Activated CD8-positive, alpha-beta memory T cell treated with anti-CD3 and anti-CD28 coated beads for 4 hours (primary cell): ENCODE data around the gene RNF130.

Experiments used
- DNase-seq, 2 donors: peaks; one replicate each; pipeline ENCODE4 v3.0.0-alpha.2; 2020; ENCODE audit warnings: low read depth in 2 of 2

Gene RNF130

DNA sequence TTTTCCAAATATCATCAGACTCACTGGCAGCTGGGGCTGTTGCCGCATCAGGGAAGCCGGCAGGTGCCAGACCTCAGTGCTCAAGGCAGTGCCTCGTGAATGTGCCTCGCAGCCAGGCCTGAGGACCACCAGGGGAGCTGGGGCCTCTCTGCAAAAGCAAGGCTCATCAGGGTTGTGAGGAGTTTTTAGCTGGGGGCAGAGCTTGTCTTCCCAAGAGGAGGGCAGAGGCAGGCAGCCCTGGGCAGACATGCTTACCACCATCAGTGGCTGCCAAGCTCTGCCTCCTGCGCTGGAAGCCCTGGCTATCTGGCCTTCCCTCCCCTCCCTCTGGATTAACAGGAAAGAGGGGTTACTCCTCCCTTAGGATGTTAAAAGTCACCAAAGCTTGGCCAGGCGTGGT lies 155.0 kb downstream of the RNF130 start:
- no peak for DNase-seq

DNA sequence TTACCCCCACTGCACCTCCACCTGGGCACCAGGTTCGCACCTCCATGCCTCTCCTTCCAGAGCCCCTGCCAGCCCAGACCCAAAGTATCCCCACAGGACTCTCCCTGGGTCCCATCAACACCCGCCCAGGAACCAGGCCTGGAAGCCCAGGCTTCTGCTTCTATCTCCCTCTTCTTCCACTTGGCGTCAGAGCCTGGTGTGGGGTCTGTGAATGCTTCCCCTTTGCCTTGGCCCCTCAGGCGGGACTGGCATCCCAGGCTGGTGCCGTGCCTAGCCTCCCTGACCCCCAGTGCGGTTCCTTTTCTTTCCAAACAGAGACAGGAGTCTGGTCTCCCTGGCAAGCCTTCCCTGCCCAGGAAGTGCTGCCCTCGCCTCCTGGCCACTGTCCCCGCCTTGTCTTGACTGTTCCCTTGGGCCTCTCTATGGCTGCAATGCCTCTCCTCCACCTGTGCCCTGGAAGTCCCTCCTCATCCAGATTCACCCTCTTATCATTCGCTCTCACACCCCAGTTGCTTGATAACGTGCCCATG lies 156.1 kb downstream of the RNF130 start:
- no peak for DNase-seq

DNA sequence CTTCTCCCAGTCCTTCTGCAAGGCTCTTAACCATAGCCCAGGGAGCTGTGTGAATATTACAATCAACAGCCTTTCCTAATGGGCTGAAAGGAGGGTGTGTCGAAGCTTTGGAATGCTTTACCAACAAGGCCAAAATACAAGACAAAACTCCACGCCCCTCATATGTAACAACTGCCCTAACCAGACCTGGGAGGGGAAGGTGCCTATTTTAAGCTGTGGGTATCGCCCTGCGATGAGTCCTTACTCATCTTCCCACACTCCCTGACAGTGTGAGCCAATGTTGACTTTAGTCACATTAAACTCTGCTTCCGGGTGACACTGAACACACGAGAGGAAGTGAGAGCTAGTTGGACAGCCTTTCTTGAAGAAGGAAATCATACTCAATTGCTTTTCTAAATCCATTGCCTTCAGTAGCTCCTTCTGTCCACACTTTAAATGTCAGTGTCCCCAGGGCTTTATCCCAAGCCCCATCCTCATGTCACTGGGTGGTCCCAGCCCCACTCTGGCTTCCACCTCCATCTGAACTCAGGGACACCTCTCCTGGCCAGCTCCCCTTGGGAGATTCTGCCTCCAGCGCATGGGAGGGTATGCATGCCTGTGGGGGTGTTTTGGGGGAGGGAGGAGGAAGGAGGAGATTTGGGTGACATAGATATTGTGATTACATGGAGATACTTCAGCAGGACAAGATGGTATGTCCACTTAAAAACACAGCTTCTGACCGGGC lies 157.4 kb downstream of the RNF130 start:
- DNase-seq: no peak

DNA sequence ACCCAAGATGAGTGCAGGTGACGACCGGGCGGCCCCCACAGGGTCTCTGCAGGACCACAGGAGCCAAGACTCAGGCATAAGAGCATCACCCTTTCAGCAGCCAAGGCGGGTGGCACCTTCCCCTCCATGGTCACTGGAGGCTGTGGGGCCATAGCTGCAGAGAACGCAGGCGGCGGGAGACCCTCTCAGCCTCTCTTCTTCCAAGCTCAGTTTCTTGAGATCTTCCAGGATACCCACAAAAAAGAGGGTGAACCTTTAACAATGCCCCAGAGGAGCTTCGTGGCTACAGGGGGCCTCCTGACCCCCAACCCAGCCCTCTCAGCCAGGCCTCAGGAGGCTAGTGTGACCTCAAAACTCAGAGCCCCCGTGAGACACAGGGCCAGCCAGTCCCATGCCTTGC lies 158.1 kb downstream of the RNF130 start:
- no peak for DNase-seq

DNA sequence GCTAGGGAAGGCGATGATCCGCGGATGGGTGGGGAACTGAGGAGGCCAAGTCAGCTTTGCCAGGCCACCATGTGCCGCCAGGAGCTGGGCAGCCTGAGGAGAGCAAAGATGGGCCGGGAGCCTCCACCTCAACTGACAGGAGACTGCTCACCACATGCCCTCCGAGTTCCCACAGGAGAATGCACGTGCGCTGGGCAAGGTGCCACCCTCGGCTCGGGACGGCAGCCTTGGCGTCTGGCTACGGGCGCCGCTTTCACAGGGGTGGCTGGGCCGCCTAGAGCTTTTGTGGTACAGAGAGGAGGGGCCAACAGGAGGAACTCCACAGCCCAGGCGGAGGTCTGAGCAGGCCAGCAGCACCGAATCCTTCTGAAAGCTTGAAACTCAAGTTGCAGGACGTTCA lies 158.6 kb downstream of the RNF130 start:
- DNase-seq: no peak

DNA sequence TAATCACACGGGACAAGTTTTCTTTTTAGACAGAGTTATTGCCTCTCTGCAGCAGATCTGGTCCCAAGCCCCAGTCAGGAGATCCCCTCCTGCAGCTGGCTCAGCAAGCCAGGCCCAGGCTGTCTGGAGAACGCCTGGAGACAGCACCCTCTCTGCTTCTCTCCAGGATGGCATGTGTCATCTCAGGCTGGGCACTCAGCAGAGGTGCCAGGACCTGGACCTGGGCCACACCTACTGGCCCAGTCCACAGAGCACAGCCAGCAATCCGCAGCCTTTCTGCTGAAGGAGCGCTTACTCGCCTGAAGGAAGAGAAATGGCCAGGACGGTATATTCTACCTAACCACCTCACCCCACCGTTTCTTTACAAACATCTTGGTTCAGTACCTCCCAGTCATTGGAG lies 159.2 kb downstream of the RNF130 start:
- no peak for DNase-seq

DNA sequence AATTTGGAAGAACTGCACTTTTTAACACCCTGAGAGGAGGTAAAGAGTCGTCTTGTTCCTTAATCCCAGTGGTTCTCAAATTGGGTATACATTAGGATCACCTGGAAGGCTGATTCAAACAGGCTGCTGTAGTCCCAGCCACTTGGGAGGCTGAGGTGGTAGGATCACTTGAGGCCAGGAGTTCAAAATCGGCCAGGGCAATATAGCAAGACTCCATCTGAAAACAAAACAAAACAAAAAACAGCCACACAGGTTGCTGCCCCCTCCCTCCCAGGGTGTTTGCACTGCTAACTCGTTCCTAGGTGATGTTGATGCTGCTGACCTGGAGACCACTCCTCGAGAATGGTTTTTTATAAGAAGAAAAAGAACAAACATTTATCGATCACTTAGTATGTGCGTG lies 162.3 kb downstream of the RNF130 start:
- DNase-seq: no peak

DNA sequence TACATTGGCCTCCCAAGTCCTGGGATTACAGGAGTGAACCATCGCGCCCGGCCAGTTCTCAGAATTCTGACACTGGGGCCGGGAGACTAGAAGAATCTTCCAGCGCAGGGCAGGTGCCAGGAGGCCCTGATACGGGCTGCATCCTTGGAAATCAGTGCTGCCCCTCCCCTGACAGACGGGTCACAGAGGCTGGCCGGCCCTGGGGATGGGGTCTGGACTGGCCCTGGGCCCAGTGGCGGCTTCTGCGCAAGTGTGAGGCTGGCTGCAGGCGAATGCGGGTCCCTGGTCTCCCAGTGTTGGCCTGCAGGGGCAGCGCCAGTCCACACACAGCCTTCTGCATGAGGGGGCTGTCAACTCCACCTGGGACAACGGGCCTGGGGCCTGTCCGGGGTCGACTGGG lies 163.0 kb downstream of the RNF130 start:
- DNase-seq: no peak

DNA sequence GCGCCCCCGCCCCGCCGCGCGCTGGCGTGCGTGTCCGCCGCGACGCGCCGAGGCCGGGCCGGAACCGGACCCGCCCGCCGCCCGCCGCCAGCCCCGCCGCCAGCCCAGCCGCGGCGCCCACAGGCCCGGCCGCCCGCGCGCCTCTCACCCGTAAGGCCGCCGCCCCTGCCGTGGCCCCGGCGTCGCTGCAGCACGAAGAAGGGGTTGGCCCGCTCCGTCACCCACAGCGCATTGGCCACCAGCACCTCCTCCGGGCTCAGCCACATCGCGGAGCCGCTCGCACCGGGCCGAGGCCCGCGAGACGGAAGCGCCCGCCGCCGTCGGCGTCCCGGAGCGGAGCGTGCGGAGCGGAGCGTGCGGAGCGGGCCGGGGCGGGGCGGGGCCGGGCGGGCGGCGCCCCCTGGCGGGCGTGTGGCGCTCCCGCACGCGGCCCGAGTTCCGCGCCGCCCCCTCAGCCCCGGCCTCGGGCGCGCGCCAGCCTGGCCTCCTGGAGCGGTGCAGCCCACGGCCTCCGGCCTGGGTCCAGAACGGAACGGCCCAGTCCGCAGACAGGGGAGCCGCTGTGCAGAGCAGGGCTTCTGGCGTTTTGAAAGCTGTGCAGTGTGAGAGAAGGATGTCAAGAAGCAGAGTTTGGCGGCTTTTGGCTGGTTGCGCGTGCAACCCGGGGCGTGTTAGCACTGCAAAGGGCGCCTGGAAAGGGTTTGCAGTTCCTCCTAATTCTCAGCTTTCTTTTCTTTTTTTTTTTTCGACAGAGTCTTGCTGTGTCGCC lies 163.8 kb downstream of the RNF130 start, which contains the start of gene TBC1D9B:
Gene TBC1D9B (minus strand): TSS at position 342 of the 769 bp plus-strand sequence. CDS start 76 bp downstream, at position 266.
- peak; percentile 14 to 20 for DNase-seq

DNA sequence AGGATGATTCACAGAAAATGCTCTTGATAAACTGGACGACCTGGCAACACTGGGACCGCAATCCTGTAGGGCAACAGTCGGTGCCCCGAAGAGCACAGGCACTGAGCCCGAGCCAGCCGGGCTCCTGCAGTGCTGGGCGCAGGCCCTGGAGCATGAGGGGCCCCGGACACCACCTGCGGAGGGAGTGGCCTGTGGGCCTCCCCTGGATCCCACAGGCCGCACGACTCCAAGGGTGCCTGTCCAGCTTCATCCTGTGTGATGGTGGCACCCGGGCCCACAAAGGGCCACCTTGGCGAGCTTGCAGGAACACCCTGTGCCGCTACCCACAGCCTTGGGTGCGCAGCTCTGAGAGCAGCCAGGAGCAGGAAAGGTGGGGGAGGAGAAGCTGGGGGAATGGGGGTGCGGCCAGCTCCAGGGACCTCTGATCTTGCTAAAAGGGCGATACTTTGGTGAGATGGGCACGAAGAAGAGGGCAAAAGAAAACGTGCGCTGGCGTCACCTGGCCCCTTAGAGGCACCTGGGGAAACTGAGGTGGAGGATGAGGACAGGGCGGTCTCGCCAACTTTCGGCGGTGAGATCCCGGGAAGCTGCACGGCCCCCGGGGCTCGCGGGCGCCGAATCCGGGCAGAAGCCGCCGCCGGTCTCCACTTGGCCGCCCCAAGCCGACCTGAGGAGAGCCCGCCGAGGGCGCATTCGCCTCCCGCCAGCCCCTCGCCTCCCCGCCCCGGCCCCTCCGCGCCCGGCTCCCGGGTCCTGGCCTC lies 164.6 kb downstream of the RNF130 start:
- DNase-seq: no peak

DNA sequence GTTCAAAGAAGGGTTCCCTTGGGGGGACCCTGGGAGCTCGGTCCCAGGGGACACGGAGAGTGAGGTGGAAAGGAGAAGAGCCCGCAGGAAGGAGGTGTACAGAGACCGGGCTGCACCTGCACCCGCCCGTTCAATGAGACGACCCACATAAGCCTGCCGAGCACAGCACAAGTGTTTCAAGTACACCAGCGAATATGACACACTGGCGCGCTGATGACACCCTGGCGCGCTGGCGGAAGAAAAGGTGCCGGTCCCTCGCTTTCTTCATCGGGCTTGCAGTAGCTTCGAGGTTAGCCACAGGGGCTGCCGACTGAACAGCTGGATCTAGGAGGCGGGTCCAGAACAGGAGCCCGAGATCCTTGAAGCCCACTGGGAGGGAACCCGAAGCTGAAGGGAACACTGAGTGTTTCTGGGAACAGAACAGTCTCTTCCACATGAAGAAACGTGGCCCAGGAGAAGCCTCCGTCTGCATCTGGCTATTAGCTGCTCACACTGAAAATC lies 165.2 kb downstream of the RNF130 start:
- DNase-seq: no peak

DNA sequence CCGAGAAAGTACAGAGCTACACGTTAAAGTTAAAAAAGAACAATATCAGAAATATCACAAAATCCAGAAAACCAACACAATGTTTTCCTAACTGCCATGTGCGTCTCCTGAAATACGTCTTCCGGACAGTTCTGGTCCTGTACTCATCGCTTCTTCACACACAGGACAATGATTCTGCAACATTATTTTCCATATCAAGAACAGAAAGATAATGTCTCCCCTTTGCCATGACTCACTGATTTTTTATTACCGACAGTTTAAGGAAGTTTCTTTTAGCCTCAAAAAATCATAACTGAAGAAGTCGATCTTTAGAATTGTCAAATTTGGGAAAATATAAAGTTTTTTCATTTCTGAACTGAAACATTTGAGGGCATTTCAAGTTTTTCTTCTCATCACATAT lies 166.4 kb downstream of the RNF130 start:
- DNase-seq: no peak
